Measurements from ENCODE around the gene ABI1. TPM values are rescaled to one million over a fixed set of nuclear protein-coding genes. Genes with fewer than 3 reads are reported as not detected.

The ABI1 gene
- total RNA-seq, 2 experiments from 2014 or later, result 62.4 to 76.9 TPM

DNA sequence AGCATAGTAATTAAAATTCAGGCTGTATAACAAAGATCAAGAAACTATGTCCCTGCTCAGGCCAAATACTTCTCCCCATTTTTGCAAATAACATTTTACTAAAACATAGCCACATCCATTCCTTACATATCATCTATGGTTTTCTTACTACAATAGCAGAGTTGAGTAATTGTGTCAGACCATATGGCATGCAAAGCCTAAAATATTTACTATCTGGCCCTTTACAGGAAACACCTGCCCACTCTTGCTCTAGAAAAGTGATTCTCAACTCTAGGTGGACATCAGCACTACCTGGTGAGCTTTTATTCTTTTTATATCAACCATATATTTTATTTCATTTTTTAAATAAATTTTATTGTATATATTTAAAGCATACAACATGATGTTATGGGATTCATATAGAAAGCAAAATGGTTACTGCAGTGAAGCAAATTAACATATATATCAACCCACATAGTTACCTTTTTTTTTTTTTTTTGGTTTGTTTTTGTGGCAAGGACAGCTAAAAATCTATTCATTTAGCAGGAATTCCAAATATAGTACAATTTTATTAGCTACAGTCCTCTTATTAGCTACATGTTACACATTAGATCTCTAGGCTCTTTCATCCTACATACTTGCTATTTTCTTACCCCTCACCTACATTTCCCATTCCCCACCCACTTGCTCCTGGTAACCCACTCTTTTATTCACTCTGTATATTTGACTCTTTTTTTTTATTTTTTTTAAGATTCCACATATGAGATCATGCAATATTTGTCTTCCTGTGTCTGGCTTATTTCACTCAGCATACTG, 19.6 kb downstream of the ABI1 start:
- Histone ChIP-seq H3K36me3 (ENCODE audit: insufficient read depth, low read length) (peaks cover 83% of the 10 kb centered on the region), H3K4me3 (ENCODE audit: low read depth, low read length, poor library complexity, severe bottlenecking) (no peak overlapping the region), H3K27ac (ENCODE audit: low read depth, low read length, poor library complexity, severe bottlenecking) (no peak overlapping the region), H3K9me3 (ENCODE audit: low read length) (peaks cover 25% of the 10 kb centered on the region; the same call in 1 of the 2 replicates), H3K4me1 (ENCODE audit: insufficient read depth, low read length, poor library complexity, severe bottlenecking) (peaks cover 25% of the 10 kb centered on the region), H2AFZ (ENCODE audit: low read length) (no peak overlapping the region), H3K79me2 (ENCODE audit: insufficient read depth, low read depth, low read length) (peaks cover 100% of the 10 kb centered on the region), H3K4me2 (ENCODE audit: low read length) (peak overlapping the region; percentile 34), H4K20me1 (ENCODE audit: insufficient read depth, low read length) (no peaks in the 10 kb centered on the region), H3K9me2 (ENCODE audit: insufficient read depth, low read length) (no peaks in the 10 kb centered on the region)
- no peak for DNase-seq (ENCODE audit: low spot score)
- TF ChIP-seq, protein P1, sequence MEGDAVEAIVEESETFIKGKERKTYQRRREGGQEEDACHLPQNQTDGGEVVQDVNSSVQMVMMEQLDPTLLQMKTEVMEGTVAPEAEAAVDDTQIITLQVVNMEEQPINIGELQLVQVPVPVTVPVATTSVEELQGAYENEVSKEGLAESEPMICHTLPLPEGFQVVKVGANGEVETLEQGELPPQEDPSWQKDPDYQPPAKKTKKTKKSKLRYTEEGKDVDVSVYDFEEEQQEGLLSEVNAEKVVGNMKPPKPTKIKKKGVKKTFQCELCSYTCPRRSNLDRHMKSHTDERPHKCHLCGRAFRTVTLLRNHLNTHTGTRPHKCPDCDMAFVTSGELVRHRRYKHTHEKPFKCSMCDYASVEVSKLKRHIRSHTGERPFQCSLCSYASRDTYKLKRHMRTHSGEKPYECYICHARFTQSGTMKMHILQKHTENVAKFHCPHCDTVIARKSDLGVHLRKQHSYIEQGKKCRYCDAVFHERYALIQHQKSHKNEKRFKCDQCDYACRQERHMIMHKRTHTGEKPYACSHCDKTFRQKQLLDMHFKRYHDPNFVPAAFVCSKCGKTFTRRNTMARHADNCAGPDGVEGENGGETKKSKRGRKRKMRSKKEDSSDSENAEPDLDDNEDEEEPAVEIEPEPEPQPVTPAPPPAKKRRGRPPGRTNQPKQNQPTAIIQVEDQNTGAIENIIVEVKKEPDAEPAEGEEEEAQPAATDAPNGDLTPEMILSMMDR (conservative IDR thresholded peaks at IDR 0.05; ENCODE audit: low read length), result no peak
- no peak for TF ChIP-seq EZH2phosphoT487 (IDR thresholded peaks at IDR 0.05; ENCODE audit: borderline replicate concordance, low read depth, low read length)
- intact Hi-C loops (cut with micrococcal nuclease; ENCODE audit: unreplicated experiment), result loop anchor here (5.0 kb wide), 1 partner anchor 44 kb away; no protein-coding TSS in a partner anchor
- ChIA-PET POLR2A (interaction anchor here (0.5 to 1.9 kb wide), 8 partner anchors 7 to 118 kb away, joined by 3 to 7 read pairs (median 4); no protein-coding TSS in a partner anchor), CTCF (ENCODE audit: unreplicated experiment) (no interaction called here)
- TSS peak; percentile 22 for BruUV-seq (replicated peaks)

DNA sequence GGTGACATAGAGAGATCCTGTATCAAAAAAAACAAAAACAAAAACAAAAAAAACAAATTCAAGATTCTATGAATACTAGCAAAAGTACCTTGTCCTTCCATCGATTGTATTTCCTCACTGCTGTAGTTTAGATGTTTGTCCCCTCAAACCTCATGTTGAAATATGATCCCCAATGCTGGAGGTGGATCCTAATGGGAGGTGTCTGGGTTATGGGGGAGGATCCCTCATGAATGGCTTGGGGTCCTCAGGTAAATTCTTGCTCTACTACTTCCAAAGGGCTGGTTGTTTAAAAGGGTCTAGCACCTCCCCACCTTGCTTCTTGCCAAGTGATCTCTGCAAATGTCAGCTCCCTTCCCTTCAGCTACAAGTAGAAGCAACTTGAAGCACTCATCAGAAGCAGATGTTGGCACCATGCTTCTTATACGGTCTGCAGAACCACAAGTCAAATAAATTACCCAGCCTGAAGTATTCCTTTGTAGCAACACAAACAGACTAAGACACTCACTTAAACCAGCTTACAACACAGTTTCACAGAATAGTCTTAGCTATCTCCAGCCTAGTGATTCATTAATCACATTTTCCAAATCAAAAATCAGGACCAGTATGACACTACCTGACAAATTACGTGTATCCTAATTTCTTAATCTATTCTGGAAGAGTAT, 20.7 kb downstream of the ABI1 start:
- H2AFZ ChIP-seq (ENCODE audit: low read length), result no peak overlapping the region
- peaks cover 25% of the 10 kb centered on the region for H3K4me1 ChIP-seq (ENCODE audit: insufficient read depth, low read length, poor library complexity, severe bottlenecking)
- H3K4me3 ChIP-seq (ENCODE audit: low read depth, low read length, poor library complexity, severe bottlenecking), result no peak overlapping the region
- H3K79me2 ChIP-seq (ENCODE audit: insufficient read depth, low read depth, low read length), result peaks cover 100% of the 10 kb centered on the region
- peaks cover 29% of the 10 kb centered on the region; the same call in 1 of the 2 replicates for H3K9me3 ChIP-seq (ENCODE audit: low read length)
- H3K4me2 ChIP-seq (ENCODE audit: low read length), result no peak overlapping the region
- TF ChIP-seq, protein P1 (conservative IDR thresholded peaks at IDR 0.05; ENCODE audit: low read length), result no peak
- TF ChIP-seq EZH2phosphoT487 (IDR thresholded peaks at IDR 0.05; ENCODE audit: borderline replicate concordance, low read depth, low read length), result no peak
- no peak for DNase-seq (ENCODE audit: low spot score)
- H4K20me1 ChIP-seq (ENCODE audit: insufficient read depth, low read length), result no peaks in the 10 kb centered on the region
- intact Hi-C loops (cut with micrococcal nuclease; ENCODE audit: unreplicated experiment), result loop anchor here (5.0 kb wide), 1 partner anchor 43 kb away; no protein-coding TSS in a partner anchor
- H3K9me2 ChIP-seq (ENCODE audit: insufficient read depth, low read length), result no peaks in the 10 kb centered on the region
- BruUV-seq (replicated peaks), result no TSS peak
- ChIA-PET CTCF (ENCODE audit: unreplicated experiment) (no interaction called here), POLR2A (interaction anchor here (0.5 to 1.9 kb wide), 5 partner anchors 8 to 42 kb away, joined by 3 to 5 read pairs (median 3); no protein-coding TSS in a partner anchor)
- H3K36me3 ChIP-seq (ENCODE audit: insufficient read depth, low read length), result peaks cover 93% of the 10 kb centered on the region
- no peak overlapping the region for H3K27ac ChIP-seq (ENCODE audit: low read depth, low read length, poor library complexity, severe bottlenecking)

All from OCI-LY7 (cell line).